Measurements from ENCODE around the gene HELZ. TPM values are rescaled to one million over a fixed set of nuclear protein-coding genes. Genes with fewer than 3 reads are reported as not detected.

Gene HELZ
- total RNA-seq, 1 donor: 89.8 TPM

DNA sequence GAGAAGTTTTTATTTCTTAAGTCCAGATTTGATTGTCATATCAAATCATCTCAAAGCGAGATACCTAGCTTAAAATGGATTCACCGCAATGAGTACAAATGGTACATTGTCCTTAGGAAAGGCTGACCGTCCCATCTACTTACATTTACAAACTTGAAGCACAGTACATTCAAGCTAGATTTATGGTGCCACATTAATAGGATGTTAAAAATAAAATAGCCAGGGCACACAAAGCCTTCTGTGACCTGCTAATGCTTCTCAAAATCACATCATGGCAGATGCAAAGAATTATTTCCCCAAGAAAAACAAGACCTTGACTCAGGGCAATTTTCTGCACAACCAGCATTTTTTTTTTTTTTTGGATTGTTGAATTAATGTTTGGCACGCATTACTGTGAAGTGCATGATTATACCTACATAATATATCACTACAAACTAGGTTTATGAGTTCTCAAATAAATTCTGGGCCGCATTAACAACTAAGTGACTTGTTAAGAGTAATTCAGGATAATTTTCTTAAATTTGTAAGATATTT is 175.3 kb downstream of the HELZ start:
- no peak overlapping the region for H3K4me3 ChIP-seq (ENCODE audit: low read depth, low read length)
- DNase-seq (ENCODE audit: low read depth): no peak
- TF ChIP-seq, protein P1, sequence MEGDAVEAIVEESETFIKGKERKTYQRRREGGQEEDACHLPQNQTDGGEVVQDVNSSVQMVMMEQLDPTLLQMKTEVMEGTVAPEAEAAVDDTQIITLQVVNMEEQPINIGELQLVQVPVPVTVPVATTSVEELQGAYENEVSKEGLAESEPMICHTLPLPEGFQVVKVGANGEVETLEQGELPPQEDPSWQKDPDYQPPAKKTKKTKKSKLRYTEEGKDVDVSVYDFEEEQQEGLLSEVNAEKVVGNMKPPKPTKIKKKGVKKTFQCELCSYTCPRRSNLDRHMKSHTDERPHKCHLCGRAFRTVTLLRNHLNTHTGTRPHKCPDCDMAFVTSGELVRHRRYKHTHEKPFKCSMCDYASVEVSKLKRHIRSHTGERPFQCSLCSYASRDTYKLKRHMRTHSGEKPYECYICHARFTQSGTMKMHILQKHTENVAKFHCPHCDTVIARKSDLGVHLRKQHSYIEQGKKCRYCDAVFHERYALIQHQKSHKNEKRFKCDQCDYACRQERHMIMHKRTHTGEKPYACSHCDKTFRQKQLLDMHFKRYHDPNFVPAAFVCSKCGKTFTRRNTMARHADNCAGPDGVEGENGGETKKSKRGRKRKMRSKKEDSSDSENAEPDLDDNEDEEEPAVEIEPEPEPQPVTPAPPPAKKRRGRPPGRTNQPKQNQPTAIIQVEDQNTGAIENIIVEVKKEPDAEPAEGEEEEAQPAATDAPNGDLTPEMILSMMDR (IDR thresholded peaks at IDR 0.05; ENCODE audit: insufficient read depth, low read depth, low read length): no peak

DNA sequence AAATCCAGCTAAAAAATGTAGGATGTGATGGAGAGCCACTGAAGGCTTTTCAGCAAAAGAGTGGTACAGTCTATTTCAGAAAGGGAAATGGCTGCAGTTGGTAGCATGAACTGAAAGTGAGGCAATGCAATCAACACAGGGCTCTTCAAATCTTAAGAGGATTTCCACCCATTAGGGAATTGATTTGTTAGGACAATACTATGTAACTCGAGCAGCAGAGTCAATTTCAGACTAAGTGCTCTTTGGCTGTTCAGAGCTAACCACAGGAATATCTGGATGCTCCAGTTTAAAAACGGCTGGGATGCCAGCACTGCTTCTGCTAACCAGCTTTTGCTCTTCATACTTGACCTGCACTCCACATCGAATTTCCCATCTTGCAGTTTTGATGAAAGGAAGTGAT is 176.0 kb downstream of the HELZ start:
- H3K4me3 ChIP-seq (ENCODE audit: low read depth, low read length): no peak overlapping the region
- no peak for DNase-seq (ENCODE audit: low read depth)
- TF ChIP-seq, protein P1 (IDR thresholded peaks at IDR 0.05; ENCODE audit: insufficient read depth, low read depth, low read length): no peak

DNA sequence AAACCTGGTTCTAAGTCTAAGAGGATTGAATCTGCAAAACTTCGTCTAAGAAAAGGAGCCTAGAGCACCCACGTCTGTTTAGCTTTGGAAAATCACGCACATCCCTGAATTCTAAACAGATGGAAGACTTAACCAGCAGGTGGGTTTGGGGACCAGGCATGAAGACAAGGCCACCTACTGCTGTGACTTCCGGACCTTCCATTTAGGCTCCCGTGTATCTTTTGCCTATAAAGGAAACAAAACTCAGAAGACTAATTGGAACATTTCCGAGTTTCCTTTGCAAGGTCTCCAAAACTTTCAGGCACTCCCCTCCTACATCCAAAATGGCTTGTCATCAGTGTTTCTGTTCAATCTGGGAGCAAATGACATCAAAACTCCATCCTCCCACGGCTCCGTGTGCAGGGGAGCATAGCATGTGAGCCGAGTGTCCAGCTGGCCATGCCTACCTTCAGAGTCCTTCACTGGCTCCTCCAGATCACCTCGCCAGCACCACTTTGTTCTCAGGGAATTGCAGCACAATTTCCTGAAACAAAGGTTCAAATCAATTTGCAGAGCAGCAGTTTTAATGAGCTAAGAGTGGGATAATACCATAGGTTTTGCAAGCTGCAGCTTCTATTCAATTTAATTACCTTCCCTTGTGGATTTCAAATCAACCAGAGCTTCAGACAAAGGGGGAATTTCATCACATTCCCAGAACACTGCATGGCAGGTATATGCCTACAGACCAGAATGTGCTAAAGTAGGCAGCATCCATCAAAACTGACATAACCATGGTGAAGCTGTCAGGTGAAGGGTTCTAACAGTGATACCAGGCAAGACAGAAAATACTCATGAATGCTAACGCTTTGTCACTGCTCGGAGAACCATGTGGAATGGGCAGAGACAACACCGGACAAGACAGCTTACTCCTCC is 177.2 kb downstream of the HELZ start:
- H3K4me3 ChIP-seq (ENCODE audit: low read depth, low read length): no peak overlapping the region
- DNase-seq (ENCODE audit: low read depth): no peak
- TF ChIP-seq, protein P1 (IDR thresholded peaks at IDR 0.05; ENCODE audit: insufficient read depth, low read depth, low read length): no peak

DNA sequence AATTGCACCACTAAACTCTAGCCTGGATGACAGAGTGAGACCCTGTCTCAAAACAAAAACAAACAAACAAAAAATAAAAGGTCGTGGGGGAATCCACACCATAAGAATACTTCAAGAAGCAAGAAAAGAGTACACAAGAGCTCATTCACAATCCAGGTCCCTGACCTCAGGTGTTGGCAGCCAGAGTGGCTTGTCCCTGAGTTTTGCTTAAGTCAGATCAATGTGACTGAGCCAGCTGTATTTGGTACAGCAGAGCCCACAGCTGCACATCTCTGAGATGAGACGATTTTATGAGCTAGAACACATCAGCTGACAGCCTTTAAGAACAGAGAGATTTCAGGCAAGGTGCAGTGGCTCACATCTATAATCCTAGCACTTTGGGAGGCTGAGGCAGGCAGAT is 178.3 kb downstream of the HELZ start:
- no peak for DNase-seq (ENCODE audit: low read depth)
- TF ChIP-seq, protein P1 (IDR thresholded peaks at IDR 0.05; ENCODE audit: insufficient read depth, low read depth, low read length): no peak
- no peak overlapping the region for H3K4me3 ChIP-seq (ENCODE audit: low read depth, low read length)

DNA sequence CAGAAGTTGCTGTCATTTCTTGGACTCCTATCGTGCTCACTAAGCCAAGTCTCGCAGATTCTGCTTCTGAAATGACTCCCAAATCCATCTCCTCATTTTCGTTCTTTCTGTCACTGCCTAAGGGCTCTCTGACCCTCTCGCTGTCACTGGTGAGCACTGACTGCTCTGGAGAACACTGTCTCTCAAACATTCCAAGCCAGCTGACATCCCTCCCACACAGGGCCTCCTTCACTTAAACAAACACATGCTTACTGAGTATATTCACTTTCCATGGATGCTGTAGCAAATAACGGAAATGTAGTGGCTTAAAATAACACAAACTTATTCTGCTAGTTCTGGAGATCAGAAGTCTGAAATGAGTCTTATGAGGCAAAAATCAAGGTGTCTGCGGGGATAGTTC is 181.9 kb downstream of the HELZ start:
- TF ChIP-seq, protein P1 (IDR thresholded peaks at IDR 0.05; ENCODE audit: insufficient read depth, low read depth, low read length): no peak
- no peak overlapping the region for H3K4me3 ChIP-seq (ENCODE audit: low read depth, low read length)
- DNase-seq (ENCODE audit: low read depth): peak; percentile 8

DNA sequence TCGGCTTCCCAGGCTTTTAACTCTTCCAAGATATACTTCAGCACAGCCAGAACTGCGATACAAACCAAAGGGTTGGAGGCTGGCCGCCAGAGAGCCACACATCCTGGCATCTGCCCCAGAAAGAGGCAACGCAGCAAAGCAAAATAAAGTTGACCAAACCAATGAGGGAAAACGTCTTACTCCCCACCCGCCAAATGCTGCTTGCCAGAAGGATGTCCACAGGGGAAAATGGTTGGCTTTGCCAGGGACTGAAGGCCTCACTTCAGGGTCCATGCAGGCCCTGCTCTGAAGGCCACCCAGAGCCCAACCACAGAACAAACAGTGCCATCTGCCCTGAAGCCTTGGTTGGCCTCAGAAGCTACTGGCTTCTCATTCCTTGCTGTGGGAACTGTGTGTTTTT is 185.6 kb downstream of the HELZ start:
- TF ChIP-seq, protein P1 (IDR thresholded peaks at IDR 0.05; ENCODE audit: insufficient read depth, low read depth, low read length): no peak
- H3K4me3 ChIP-seq (ENCODE audit: low read depth, low read length): no peak overlapping the region
- DNase-seq (ENCODE audit: low read depth): no peak

Data from fibroblast of villous mesenchyme (primary cell).